ENCODE results near the gene SUSD6. TPM values are rescaled to one million over a fixed set of nuclear protein-coding genes. Genes with fewer than 3 reads are reported as not detected.
A peak's percentile ranks its signal among the peaks of the same experiment; 100 is the strongest.

SUSD6 gene
- total and polyA plus RNA-seq, 4 donors, result 6.8 to 10.8 (median 7.6) TPM

DNA sequence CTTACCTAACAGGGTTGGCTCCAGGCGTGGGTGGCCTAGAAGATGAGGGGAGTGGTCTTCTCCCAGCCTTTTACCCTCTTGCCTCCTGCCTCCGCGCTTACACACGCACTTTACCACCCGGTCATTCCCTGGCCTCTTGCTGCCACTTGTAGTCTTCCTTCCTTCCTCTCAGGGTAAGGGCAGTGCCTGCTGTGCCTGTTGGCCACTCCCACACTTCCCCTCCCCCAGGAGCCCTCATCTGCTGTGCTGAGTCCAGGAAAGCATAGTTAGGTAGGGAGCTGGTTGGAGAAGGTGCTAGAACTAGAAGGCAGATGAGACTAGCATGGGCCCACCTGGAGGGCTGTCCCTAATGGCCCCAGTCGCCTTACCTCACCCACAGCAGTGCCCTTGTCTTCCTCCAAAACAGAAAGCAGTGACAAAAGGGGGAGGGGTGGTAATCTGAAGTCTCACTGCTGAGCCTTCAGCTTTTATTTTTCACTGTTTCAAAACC, 101.2 kb downstream of the SUSD6 start:
- Histone ChIP-seq H3K9me3 (ENCODE audit: control insufficient read depth in 4 of 4, low read length in 3 of 4) (no peaks in the 10 kb centered on the region), H3K36me3 (ENCODE audit: control insufficient read depth in 4 of 4, insufficient read depth in 3 of 4, low read depth in 1 of 4, low read length in 3 of 4) (peaks cover 3 to 34% (median 15%) of the 10 kb centered on the region in 4 donors), H3K9ac (ENCODE audit: low read depth in 1 of 2, low read length in 2 of 2) (no peak overlapping the region), H3K4me1 (ENCODE audit: control insufficient read depth in 4 of 4, insufficient read depth in 4 of 4, low read length in 3 of 4) (peaks cover 0 to 24% (median 5%) of the 10 kb centered on the region in 4 donors), H3K27me3 (ENCODE audit: control insufficient read depth in 4 of 4, insufficient read depth in 4 of 4, low read length in 3 of 4) (no peaks in the 10 kb centered on the region), H3K4me3 (ENCODE audit: low read depth in 1 of 3, low read length in 3 of 3) (no peak overlapping the region), H3K27ac (ENCODE audit: low read depth in 1 of 2, low read length in 2 of 2) (peak overlapping the region; percentile 4 to 57)
- TF ChIP-seq SP1 (IDR thresholded peaks at IDR 0.05) (no peak), JUND (IDR thresholded peaks at IDR 0.05) (no peak), HNF4G (IDR thresholded peaks at IDR 0.05) (no peak), RAD21 (IDR thresholded peaks at IDR 0.05) (no peak)
- TF ChIP-seq, protein P1, sequence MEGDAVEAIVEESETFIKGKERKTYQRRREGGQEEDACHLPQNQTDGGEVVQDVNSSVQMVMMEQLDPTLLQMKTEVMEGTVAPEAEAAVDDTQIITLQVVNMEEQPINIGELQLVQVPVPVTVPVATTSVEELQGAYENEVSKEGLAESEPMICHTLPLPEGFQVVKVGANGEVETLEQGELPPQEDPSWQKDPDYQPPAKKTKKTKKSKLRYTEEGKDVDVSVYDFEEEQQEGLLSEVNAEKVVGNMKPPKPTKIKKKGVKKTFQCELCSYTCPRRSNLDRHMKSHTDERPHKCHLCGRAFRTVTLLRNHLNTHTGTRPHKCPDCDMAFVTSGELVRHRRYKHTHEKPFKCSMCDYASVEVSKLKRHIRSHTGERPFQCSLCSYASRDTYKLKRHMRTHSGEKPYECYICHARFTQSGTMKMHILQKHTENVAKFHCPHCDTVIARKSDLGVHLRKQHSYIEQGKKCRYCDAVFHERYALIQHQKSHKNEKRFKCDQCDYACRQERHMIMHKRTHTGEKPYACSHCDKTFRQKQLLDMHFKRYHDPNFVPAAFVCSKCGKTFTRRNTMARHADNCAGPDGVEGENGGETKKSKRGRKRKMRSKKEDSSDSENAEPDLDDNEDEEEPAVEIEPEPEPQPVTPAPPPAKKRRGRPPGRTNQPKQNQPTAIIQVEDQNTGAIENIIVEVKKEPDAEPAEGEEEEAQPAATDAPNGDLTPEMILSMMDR (IDR thresholded peaks at IDR 0.05; ENCODE audit: low read depth, low read length, missing input control), result no peak
- WGBS, result 68% methylated on average over 6 of the region's 6 CpGs
- DNase-seq (ENCODE audit: low spot score), result no peak

DNA sequence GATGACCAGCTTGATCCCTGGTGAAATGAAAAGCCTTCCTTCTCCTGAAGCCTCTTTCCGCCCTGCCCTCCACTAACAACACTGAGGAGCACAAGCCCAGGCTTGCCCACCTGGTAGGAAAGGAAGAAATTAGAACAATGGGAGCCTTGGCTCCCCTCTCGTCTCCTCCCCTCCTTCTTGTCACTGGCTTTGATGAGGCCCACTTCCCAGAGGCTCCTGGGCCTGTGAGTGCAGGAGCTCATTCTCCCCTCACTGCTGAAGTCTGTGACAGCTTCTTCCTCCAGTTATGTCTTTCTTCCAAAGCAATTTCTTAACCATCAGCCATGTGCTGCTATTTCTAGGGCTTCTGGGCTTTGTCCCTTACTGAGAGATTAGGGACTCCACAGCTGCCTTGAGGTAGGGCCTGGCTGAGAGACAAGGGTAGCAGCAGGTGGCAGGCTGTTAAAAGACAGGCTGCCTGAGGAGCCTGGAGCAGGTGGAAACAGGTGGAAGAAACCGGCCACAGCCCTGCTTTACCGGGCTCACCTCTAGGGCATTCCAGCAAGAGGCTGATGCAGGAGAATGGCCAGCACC, 101.9 kb downstream of the SUSD6 start:
- H3K9me3 ChIP-seq (ENCODE audit: control insufficient read depth in 4 of 4, low read length in 3 of 4), result no peaks in the 10 kb centered on the region
- TF ChIP-seq, protein P2, sequence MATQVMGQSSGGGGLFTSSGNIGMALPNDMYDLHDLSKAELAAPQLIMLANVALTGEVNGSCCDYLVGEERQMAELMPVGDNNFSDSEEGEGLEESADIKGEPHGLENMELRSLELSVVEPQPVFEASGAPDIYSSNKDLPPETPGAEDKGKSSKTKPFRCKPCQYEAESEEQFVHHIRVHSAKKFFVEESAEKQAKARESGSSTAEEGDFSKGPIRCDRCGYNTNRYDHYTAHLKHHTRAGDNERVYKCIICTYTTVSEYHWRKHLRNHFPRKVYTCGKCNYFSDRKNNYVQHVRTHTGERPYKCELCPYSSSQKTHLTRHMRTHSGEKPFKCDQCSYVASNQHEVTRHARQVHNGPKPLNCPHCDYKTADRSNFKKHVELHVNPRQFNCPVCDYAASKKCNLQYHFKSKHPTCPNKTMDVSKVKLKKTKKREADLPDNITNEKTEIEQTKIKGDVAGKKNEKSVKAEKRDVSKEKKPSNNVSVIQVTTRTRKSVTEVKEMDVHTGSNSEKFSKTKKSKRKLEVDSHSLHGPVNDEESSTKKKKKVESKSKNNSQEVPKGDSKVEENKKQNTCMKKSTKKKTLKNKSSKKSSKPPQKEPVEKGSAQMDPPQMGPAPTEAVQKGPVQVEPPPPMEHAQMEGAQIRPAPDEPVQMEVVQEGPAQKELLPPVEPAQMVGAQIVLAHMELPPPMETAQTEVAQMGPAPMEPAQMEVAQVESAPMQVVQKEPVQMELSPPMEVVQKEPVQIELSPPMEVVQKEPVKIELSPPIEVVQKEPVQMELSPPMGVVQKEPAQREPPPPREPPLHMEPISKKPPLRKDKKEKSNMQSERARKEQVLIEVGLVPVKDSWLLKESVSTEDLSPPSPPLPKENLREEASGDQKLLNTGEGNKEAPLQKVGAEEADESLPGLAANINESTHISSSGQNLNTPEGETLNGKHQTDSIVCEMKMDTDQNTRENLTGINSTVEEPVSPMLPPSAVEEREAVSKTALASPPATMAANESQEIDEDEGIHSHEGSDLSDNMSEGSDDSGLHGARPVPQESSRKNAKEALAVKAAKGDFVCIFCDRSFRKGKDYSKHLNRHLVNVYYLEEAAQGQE (IDR thresholded peaks at IDR 0.05), result no peak
- no peak for TF ChIP-seq HNF4A (conservative IDR thresholded peaks at IDR 0.05)
- TF ChIP-seq RAD21 (IDR thresholded peaks at IDR 0.05), result no peak
- no peak for TF ChIP-seq FOXA1 (IDR thresholded peaks at IDR 0.05)
- TF ChIP-seq, protein P3, sequence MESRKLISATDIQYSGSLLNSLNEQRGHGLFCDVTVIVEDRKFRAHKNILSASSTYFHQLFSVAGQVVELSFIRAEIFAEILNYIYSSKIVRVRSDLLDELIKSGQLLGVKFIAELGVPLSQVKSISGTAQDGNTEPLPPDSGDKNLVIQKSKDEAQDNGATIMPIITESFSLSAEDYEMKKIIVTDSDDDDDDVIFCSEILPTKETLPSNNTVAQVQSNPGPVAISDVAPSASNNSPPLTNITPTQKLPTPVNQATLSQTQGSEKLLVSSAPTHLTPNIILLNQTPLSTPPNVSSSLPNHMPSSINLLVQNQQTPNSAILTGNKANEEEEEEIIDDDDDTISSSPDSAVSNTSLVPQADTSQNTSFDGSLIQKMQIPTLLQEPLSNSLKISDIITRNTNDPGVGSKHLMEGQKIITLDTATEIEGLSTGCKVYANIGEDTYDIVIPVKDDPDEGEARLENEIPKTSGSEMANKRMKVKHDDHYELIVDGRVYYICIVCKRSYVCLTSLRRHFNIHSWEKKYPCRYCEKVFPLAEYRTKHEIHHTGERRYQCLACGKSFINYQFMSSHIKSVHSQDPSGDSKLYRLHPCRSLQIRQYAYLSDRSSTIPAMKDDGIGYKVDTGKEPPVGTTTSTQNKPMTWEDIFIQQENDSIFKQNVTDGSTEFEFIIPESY (IDR thresholded peaks at IDR 0.05), result no peak
- TF ChIP-seq JUND (IDR thresholded peaks at IDR 0.05), result no peak
- no peak for TF ChIP-seq GABPA (IDR thresholded peaks at IDR 0.05 in 1 of 2, conservative IDR thresholded peaks at IDR 0.05 in 1 of 2)
- TF ChIP-seq FOXA2 (IDR thresholded peaks at IDR 0.05), result no peak
- DNase-seq (ENCODE audit: low spot score), result no peak
- peaks cover 3 to 31% (median 15%) of the 10 kb centered on the region in 4 donors for H3K36me3 ChIP-seq (ENCODE audit: control insufficient read depth in 4 of 4, insufficient read depth in 3 of 4, low read depth in 1 of 4, low read length in 3 of 4)
- WGBS, result 90% methylated on average over 4 of the region's 4 CpGs
- H3K27ac ChIP-seq (ENCODE audit: low read depth in 1 of 2, low read length in 2 of 2), result no peak overlapping the region
- H3K4me3 ChIP-seq (ENCODE audit: low read depth in 1 of 3, low read length in 3 of 3), result no peak overlapping the region
- H3K9ac ChIP-seq (ENCODE audit: low read depth in 1 of 2, low read length in 2 of 2), result no peak overlapping the region
- H3K4me1 ChIP-seq (ENCODE audit: control insufficient read depth in 4 of 4, insufficient read depth in 4 of 4, low read length in 3 of 4), result peaks cover 0 to 24% (median 5%) of the 10 kb centered on the region in 4 donors
- no peaks in the 10 kb centered on the region for H3K27me3 ChIP-seq (ENCODE audit: control insufficient read depth in 4 of 4, insufficient read depth in 4 of 4, low read length in 3 of 4)

Data from liver (tissue), 9 donors.